Kidney (tissue), 14 donors: Measurements from ENCODE around the gene DNAH6. TPM values are rescaled to one million over a fixed set of nuclear protein-coding genes. Genes with fewer than 3 reads are reported as not detected.
"Not testable (repeated sequence)": the region's sequence is repeated elsewhere in the genome, so short reads cannot be mapped to it uniquely, and the experiment has no call there.

ENCODE experiments used
- DNase-seq, 5 donors: peaks; one replicate each; pipeline ENCODE4 v3.0.0-alpha.2; 2013 to 2020
- FAIRE-seq: peaks from 2 replicates; lab custom pipeline; 2012; peaks lifted over from hg19 to GRCh38; lab: Jason Lieb, UNC
- H3K27ac ChIP-seq, 2 donors: one replicate each; pipeline ENCODE4 v1.7.0; 2013; ENCODE audit warnings: low read depth in 2 of 2, low read length in 2 of 2, inconsistent platforms in 1 of 2
- H3K27me3 ChIP-seq: one replicate; pipeline ENCODE4 v1.7.1; 2013; ENCODE audit warnings: low read length, inconsistent platforms; ENCODE audit not compliant: control insufficient read depth, insufficient read depth
- H3K36me3 ChIP-seq, 3 donors: one replicate each; pipeline versions ENCODE4 v1.7.0 to v1.7.1; 2013; ENCODE audit warnings: low read length in 3 of 3, control low read depth in 1 of 3, inconsistent platforms in 1 of 3; ENCODE audit not compliant: insufficient read depth in 3 of 3, control insufficient read depth in 2 of 3
- H3K4me1 ChIP-seq, 3 donors: one replicate each; pipeline versions ENCODE4 v1.7.0 to v1.7.1; 2013; ENCODE audit warnings: low read length in 3 of 3, inconsistent platforms in 1 of 3, low read depth in 1 of 3; ENCODE audit not compliant: control insufficient read depth in 2 of 3, insufficient read depth in 2 of 3
- H3K4me3 ChIP-seq, 3 donors: one replicate each; pipeline versions ENCODE4 v1.7.0 to v1.8.1; 2013; ENCODE audit warnings: low read length in 3 of 3, control low read depth in 1 of 3, inconsistent platforms in 1 of 3
- H3K9ac ChIP-seq, 3 donors: one replicate each; pipeline versions ENCODE4 v1.7.0 to v1.7.1; 2013; ENCODE audit warnings: low read length in 3 of 3, control low read depth in 1 of 3, inconsistent platforms in 1 of 3
- H3K9me3 ChIP-seq, 3 donors: one replicate each; pipeline versions ENCODE4 v1.7.0 to v1.7.1; 2013; ENCODE audit warnings: low read length in 3 of 3, control low read depth in 1 of 3, inconsistent platforms in 1 of 3; ENCODE audit not compliant: control insufficient read depth in 2 of 3, insufficient read depth in 1 of 3
- CTCF ChIP-seq: IDR thresholded peaks from 3 replicates; pipeline ENCODE4 v1.5.1; 2012; ENCODE audit warnings: mild to moderate bottlenecking, moderate library complexity, borderline replicate concordance; ENCODE audit not compliant: insufficient read depth; ENCODE audit errors: extremely low read depth
- intact Hi-C: fragments of 100-400 bp; cut with DNase I; formaldehyde crosslinking; loops from one replicate; pipeline ENCODE4 v1.11.1; 2022
- polyA plus RNA-seq: library from polyadenylated mRNA; stranded (reverse); fragments of 350-450 nt; fragmentation: Illumina TruSeq; extraction: RNeasy Lipid Tissue Mini Kit (QIAGEN cat#74804); gene quantifications from one replicate; pipeline ENCODE4 v1.2.3, GENCODE V29; 2014; ENCODE audit warnings: low read depth, low replicate concordance; ENCODE audit not compliant: insufficient read depth
- total RNA-seq: library from RNA; stranded (reverse); fragmentation: NEBNext Ultra II Directional; extraction: Animal tissue kit (Norgen Biotek cat#: 25700); gene quantifications from one replicate; pipeline ENCODE4 v1.2.1, GENCODE V29; 2021
- donor health status: control.
- donor health status: control.
- donor health status: control.
- donor health status: control.
- donor health status: control.
- donor health status: DM: yes; HTN: yes; CAD: no.
- donor health status: Normal renal cell carcinoma (clear cell type).

DNAH6 gene
- total and polyA plus RNA-seq, 2 donors from 2014 or later: 0.34 to 4.6 TPM

GRCh38 chr2:84546551-84546950, 30.3 kb downstream of the DNAH6 start:
- no peak overlapping the region for H3K9ac ChIP-seq
- H3K27ac ChIP-seq: no peak overlapping the region
- no peak overlapping the region for H3K4me3 ChIP-seq
- FAIRE-seq (no peak), DNase-seq (no peak)
- TF ChIP-seq CTCF: no peak
- no peaks in the 10 kb centered on the region for H3K9me3 ChIP-seq
- H3K36me3 ChIP-seq: no peaks in the 10 kb centered on the region
- no peaks in the 10 kb centered on the region for H3K4me1 ChIP-seq
- no peaks in the 10 kb centered on the region for H3K27me3 ChIP-seq
- intact Hi-C loops: no loop called here

GRCh38 chr2:84548303-84548702, 32.0 kb downstream of the DNAH6 start:
- no peaks in the 10 kb centered on the region for H3K9me3 ChIP-seq
- intact Hi-C loops: no loop called here
- TF ChIP-seq CTCF: no peak
- H3K27me3 ChIP-seq: no peaks in the 10 kb centered on the region
- DNase-seq (no peak), FAIRE-seq (no peak)
- H3K27ac ChIP-seq: no peak overlapping the region
- no peak overlapping the region for H3K4me3 ChIP-seq
- no peaks in the 10 kb centered on the region for H3K36me3 ChIP-seq
- H3K9ac ChIP-seq: no peak overlapping the region
- no peaks in the 10 kb centered on the region for H3K4me1 ChIP-seq

GRCh38 chr2:84550916-84551315, 34.6 kb downstream of the DNAH6 start:
- H3K9ac ChIP-seq: no peak overlapping the region
- no peak for FAIRE-seq

DNA sequence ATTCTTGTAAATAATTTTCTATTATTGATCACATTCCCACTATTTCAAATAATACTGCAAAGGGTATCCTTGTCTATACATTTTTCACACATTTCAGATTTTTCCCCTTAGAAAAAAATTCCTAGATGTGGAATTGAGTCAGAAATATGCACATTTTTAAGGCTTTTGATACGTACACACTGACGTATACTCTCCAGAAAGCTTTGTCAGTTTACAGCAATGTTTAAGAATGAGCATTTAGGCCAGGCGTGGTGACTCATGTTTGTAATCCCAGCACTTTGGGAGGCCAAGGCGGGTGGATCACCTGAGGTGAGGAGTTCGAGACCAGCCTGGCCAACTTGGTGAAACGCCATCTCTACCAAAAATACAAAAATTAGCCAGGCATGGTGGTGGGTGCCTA, 35.2 kb downstream of the DNAH6 start:
- H3K9me3 ChIP-seq, DNase-seq, H3K4me3 ChIP-seq, H3K4me1 ChIP-seq, H3K36me3 ChIP-seq, intact Hi-C loops, H3K27ac ChIP-seq, H3K9ac ChIP-seq, H3K27me3 ChIP-seq, FAIRE-seq: not testable (repeated sequence)

More at GRCh38 chr2:84550916-84551315, 34.6 kb downstream of the DNAH6 start:
- H3K27me3 ChIP-seq: no peaks in the 10 kb centered on the region
- H3K4me1 ChIP-seq: no peaks in the 10 kb centered on the region
- H3K27ac ChIP-seq: no peak overlapping the region
- intact Hi-C loops: no loop called here
- H3K9me3 ChIP-seq: no peaks in the 10 kb centered on the region
- H3K4me3 ChIP-seq: no peak overlapping the region
- no peak for DNase-seq
- no peak for TF ChIP-seq CTCF
- H3K36me3 ChIP-seq: no peaks in the 10 kb centered on the region
